Mammary epithelial cell (primary cell): ENCODE results near the gene YARS1.
"Not testable (repeated sequence)": the region's sequence is repeated elsewhere in the genome, so short reads cannot be mapped to it uniquely, and the experiment has no call there.

ENCODE experiments used
- EZH2 ChIP-seq: IDR thresholded peaks from 2 replicates; pipeline ENCODE4 v1.6.1; 2012; ENCODE audit warnings: low read length, inconsistent platforms, borderline replicate concordance
- TF ChIP-seq, protein P1 (sequence below), 2 donors: IDR thresholded peaks in 1 of 2; conservative IDR thresholded peaks in 1 of 2; 2 replicates each; pipeline ENCODE4 v1.5.1; 2011 to 2012; ENCODE audit warnings: inconsistent platforms in 2 of 2, low read length in 2 of 2, mild to moderate bottlenecking in 2 of 2, control low read depth in 1 of 2, low read depth in 1 of 2; ENCODE audit not compliant: insufficient read depth in 1 of 2; ENCODE audit errors: extremely low read depth in 1 of 2

DNA sequence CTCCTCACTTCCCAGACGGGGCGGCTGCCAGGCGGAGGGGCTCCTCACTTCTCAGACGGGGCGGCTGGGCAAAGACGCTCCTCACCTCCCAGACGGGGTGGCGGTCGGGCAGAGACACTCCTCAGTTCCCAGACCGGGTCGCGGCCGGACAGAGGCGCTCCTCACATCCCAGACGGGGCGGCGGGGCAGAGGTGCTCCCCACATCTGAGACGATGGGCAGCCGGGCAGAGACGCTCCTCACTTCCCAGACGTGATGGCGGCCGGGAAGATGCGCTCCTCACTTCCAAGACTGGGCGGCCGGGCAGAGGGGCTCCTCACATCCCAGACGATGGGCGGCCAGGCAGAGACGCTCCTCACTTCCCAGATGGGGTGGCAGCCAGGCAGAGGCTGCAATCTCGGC is 12.7 kb downstream of the YARS1 start:
- TF ChIP-seq, protein P1, sequence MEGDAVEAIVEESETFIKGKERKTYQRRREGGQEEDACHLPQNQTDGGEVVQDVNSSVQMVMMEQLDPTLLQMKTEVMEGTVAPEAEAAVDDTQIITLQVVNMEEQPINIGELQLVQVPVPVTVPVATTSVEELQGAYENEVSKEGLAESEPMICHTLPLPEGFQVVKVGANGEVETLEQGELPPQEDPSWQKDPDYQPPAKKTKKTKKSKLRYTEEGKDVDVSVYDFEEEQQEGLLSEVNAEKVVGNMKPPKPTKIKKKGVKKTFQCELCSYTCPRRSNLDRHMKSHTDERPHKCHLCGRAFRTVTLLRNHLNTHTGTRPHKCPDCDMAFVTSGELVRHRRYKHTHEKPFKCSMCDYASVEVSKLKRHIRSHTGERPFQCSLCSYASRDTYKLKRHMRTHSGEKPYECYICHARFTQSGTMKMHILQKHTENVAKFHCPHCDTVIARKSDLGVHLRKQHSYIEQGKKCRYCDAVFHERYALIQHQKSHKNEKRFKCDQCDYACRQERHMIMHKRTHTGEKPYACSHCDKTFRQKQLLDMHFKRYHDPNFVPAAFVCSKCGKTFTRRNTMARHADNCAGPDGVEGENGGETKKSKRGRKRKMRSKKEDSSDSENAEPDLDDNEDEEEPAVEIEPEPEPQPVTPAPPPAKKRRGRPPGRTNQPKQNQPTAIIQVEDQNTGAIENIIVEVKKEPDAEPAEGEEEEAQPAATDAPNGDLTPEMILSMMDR (conservative IDR thresholded peaks at IDR 0.05 in 1 of 2, IDR thresholded peaks at IDR 0.05 in 1 of 2; ENCODE audit: extremely low read depth in 1 of 2, insufficient read depth in 1 of 2, low read depth in 1 of 2, low read length in 2 of 2): not testable (repeated sequence)
- not testable (repeated sequence) for TF ChIP-seq EZH2
